G401.6 (cell line): Measurements from ENCODE around the gene LHFPL5.

Experiments used
- FAIRE-seq: peaks from 2 replicates; lab custom pipeline; 2012; peaks lifted over from hg19 to GRCh38; lab: Jason Lieb, UNC

LHFPL5 gene

DNA sequence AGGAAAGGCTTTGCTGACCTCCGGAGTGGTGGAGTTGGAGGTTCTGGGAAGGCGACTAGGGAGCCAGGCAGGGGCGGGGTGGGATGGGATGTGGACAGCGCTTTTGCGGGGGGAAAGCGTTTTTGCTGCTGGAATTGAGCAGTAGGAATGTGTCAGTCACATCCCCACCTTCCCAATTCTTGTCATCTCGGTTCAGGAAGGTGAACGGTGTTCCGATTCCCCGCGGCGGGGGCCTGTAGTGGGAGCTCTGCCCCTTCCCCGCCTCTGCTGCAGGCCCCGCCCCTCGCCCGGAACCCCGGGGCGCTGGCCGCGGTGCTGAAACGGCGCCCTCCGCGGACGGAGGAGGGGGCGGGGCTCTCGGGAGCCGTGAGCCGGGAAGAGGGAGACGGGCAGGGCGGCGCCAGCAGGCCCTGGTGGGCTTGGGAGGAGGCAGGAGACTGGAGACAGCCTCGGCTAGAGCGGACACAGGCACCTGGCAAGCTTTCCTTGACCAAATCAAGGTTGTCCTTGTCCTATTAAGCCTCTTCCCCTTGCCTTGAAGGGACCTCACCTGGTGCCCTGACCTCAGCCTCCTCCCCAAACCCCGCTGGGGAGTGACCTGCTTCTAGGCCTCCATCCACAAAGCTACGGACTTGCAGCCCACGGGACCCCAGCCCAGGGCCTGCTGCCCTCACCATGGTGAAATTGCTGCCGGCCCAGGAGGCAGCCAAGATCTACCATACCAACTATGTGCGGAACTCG is at the start of gene LHFPL5:
Gene LHFPL5 (plus strand): TSS at position 357 of the 741 bp plus-strand sequence. CDS start 319 bp downstream, at position 676.
- FAIRE-seq = no peak

DNA sequence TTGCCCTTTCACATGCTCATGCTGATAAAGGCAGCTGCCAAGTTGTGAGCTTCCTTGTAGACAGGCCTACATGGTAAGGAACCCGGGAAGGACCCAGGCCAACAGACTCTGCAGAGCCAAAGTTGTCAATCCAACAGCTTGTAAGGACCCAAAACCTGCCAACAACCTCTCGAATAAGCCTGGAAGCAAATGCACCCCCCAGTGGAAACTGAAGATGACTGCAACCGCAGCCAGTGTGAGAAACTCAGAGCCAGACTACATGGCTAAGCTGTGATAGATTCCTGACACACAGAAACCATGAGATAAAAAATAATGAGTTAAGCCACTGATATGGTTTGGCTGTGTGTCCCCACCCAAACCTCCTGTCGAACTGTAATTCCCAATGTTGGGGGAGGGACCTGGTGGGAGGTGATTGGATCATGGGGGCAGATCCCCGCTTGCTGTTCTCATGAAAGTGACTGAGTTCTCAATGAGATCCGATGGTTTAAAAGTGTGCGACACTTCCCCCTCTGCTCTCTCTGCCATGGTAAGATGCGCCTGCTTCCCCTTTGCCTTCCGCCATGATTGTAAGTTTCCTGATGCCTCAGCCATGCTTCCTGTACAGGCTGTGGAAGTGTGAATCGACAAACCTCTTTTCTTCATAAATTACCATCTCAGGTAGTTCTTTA is 47.6 kb upstream of the LHFPL5 start:
- peak; percentile 17 for FAIRE-seq

DNA sequence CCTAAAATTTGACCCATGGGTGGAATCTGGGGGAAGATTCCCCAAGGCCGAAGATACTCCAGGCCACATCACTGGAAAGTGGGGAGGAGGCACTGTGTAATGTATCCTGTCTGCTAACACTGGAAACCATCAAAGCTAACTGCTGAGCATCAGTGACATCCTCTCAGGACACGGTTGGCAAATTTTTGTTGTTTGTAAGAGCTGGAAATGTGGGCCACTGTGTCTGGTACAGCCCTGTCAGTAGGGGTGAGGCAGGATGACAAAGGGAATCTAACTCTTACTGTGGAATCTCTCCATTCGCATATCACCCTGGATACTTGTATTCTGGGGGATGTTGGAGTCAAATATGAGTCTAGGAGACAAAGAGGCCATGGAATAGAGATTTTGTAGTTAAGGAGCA is 45.7 kb upstream of the LHFPL5 start:
- FAIRE-seq = no peak

DNA sequence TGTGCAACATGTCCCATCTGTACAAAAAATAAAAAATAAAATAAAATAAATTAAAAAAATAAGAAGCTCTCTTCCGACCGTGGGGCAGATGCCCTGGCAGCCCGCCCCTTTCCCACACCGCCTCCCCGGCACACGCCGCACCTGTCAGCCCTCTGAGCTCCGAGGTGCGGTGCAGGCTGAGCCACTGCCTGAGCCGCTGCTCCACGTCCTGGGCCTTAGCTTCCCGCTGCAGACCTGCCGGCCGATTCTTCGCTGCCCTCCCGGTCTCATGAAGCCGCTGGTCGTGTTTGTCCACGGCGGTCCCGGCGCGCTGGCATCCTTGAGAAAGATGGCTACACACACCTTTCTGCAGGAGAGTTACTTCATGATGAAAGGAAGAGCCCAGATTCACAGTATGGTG is 39.4 kb upstream of the LHFPL5 start:
- FAIRE-seq = no peak

DNA sequence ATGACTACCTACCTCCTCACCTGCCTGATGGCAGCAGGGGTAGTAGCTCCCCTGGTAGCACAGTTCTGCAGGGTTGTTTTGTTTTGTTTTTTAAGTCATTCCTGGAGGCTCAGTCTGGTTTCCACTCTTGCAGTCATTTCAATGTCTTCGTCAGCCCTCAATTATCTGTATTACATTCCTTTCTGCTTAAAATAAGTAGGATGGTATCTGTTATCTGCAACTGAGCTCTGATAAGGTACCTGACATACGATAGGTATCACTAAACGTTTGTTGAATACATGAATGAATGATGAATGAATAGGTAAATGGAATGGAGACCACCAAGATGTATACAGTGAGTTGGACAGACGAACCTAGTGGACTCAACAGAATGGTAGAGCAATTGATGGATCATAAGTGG is 35.9 kb upstream of the LHFPL5 start:
- no peak for FAIRE-seq

DNA sequence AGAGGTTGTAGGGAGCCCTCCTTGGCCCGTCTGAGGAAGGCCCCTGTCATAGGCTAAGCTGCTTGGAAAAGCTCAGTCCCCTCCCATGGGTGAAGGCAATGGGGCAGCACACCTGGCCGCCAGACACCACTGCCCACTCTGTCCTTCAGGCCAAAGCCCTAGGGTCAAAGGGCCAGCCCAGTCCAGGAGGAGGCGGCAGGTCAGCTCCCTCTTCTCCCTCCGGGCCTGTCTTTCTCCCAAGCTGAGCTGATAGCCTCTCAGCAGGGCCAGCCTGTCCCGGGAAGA is 33.9 kb upstream of the LHFPL5 start:
- FAIRE-seq = no peak

DNA sequence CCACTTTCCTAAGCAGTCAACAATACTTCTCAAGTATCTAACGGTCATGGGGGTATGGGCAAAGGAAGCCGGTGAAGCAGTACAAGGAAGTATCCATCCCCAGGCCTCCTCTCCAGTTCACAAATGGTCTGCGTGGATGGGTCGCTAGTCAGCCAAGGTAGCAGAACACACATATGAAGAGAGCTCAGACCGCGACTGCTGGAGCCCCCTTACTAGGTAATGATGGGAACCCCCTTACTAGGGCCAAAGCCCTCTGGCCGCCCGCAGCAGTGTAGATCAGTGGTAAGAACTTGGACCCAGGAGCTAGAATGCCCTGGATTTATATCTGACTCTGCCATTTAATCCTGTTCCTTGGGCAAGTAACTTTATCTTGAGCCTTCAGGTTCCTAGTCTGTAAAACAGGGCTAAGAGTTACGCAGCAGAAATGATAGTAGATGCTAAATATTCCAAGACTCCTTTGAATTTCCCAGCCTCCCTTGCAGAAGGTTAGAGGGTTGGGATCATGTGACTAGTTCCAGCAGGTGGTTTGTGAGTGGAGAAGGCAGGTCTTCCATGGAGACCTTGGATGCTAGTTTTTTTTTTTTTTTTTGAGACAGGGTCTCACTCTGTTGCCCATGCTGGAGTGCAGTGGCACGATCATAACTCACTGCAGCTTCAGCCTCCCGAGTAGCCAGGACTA is 30.9 kb upstream of the LHFPL5 start:
- no peak for FAIRE-seq

DNA sequence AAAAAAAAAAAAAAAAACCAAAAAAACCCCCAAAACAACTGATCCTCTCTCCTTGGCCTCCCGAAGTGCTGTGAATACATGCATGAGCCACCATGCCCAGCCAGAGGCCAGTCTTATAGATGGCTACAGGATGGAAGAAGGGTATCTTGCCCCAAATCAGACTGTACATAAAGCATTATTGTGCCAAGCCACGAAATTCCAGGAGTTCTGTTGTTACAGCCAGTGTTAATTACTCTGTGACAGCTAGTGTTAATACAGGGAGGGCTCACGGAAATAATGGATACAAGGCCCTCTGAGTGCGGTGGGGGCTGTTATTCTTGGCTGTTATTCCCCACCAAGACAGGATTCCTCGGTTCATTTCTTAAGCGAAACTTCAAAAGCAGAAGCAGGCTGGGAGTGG is 30.1 kb upstream of the LHFPL5 start:
- FAIRE-seq = no peak

DNA sequence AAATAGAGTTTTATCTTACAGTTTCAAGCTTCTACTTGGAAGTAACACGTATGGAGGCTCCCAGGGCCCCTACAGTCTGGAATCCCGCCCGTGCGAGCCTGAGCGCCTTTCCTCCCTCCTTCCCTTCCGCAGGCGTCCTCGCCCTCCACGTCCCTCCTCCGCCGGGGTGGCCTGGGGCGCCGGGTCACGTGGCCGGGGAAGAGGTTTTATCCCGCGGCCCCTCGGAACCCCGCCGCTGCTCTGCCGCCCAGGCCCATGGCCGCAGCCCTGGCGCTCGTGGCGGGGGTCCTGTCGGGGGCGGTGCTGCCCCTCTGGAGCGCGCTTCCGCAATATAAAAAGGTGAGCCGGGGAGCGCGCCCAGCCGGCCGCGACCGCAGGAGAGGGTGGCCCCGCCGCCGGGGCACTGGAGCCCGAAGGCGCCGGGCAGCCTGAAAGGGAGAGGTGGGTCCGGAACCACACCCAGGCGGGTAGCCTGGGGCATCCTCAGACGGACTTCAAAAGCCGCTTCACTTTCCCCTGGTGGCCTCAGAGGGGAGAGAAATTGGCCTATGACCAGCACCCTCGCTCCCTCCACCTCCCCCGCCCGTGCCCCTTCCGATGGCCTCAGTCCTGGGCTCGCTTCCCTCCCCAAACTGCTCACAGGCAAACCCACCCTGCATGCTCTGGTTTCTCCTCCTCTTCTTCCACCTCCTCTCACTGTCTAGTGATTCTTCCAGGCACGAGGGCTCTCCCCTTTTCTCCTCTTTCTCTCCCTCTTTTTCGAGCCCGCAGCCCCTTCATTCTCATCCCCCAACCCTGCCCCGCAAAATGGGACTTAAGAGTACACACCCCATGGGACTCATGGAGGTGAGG is 28.6 kb upstream of the LHFPL5 start, which contains the start of gene CLPSL2:
Gene CLPSL2 (plus strand): TSS at position 235 of the 852 bp plus-strand sequence. CDS start 21 bp downstream, at position 256.
- FAIRE-seq = no peak

DNA sequence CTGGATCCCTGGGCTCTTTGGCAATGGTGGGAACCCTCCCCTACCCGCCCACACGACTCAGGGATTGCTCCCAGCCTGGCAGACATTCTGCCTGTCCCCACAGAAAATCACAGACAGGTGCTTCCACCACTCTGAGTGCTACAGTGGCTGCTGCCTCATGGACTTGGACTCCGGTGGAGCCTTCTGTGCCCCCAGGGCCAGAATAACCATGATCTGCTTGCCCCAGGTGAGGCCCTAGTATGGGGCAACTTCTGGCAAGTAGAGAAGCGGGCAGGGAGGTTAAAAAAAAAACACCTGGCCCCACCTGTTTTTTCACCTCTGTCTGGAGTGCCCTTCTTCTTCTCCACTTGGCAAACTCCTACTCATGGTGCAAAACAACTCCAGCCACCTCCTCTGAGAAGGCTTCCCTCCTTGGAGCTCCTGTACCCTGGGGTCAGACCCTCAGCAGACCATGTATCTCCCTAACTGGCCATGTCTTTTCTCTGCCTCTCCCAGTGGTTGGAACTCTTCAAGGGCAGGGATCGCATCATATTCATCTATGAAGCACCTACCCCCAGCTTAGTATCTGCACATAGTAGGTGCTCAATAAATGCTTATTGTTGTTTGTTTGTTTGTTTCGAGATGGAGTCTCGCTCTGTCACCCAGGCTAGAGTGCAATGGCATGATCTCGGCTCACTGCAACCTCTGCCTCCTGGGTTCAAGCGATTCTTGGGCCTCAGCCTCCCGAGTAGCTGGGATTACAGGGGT is 27.6 kb upstream of the LHFPL5 start:
- FAIRE-seq = no peak

DNA sequence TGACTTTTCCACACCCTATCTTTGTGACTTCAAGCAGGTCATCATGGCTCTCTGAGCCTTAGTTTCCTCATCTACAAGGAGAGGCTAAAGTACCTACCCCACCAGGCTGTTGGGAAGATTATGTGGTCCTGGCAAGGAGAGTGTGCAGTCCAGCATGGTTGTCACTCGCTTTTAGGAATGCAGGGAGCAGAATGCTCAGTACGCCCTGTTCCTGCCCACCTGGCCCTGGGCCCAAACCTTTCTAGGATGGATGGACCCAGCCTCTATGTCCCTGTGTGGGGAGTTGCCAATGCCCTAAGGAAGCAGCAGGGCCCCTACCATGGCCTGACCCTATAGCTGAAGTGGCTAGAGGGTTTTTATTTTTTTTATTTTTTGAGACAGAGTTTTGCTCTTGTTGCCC is 26.7 kb upstream of the LHFPL5 start:
- FAIRE-seq = no peak

DNA sequence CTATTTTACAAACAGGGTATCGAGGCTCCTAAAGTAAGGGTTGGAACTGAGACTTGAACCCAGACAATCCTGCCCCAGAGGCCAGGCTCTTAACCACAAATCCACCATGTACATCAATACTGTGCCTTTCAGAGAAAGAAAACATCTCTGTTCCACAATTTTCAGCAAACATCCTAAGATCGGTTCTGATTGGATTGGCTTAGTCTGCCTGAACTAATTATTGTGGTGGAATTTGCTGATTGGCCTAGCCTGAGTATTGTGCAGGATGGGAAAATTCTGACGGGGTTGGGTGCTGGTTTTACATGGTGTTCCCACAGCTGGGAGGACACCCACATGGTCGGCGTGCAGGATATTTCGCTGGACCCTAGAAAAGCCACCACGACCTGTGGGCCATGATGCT is 24.4 kb upstream of the LHFPL5 start, which contains the start of gene CLPSL1:
Gene CLPSL1 (plus strand): TSS at position 301 of the 400 bp plus-strand sequence. CDS start 92 bp downstream, at position 393.
- FAIRE-seq = no peak

DNA sequence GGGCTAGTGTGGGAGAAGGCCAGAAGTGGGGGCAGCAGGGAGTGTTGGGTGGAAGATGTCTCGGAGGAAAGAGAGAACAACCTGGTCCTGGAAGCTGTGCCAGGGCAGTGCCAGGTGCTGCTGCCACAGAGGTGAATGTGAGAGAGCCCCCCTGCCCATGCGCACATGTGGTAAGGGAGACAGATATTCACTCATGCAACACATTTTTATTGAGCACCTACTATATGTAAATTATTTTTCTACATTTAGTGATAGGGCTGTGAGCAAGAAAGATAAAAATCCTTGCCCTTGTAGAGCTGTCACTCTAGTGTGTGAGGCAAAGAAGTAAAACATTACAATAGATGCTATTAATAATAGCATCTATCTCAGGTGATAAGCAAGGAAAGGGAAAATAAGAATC is 23.9 kb upstream of the LHFPL5 start:
- FAIRE-seq = no peak

DNA sequence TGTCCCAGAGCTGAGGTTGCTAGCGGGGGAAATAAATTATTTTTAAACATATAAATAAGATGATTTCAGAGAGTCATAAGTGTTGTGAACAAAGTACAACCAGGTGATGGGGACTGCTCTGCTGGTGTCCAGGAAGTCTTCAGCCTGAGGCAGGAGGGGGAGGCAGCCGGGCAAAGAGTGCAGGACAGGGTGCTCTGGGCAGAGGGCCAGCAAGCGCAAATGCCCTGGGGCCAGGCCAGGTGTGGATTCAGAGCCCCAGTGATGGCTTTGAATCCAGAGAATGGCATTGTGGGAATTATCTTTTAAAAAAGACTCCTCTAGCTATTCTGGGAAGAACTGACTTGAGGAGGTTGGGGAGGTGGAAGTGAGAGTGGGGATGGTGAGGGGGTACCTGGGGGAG is 22.7 kb upstream of the LHFPL5 start:
- FAIRE-seq = no peak

DNA sequence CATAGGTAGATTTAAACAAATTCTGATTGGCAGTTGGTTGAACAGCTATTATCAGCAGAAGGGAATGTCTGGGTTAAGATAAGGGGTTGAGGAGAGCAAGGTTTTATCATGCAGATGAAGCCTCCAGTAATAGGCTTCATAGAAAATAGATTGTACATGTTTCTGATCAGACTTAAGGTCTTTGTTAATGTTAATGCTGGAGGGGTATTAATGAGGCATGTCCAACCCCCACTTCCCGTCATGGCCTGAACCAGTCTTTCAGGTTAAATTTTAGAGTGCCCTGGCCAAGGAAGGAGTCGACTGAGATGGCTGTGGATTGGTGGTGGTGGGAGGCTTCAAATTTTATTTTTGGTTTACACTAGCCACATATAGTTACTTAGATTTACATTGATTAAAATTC is 21.0 kb upstream of the LHFPL5 start:
- no peak for FAIRE-seq

DNA sequence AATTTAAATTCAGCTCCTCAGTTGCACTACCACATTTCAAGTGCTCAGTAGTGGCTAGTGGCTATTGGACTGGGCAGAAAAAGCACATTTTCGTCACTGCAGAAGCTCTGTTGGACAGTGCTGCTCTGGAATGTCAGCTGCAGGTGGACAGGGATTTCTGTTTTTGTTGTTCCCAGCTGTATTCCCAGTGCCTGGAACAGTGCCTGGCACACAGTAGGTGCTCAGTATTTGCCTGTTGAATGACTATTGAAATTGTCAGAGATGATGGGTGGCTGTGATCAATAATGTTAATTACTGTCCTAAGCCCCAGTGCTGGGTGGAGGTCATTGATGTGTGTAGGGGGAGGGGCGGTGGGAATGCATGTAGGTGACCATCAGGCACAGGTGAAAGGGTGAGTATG is 18.9 kb upstream of the LHFPL5 start:
- FAIRE-seq = no peak

DNA sequence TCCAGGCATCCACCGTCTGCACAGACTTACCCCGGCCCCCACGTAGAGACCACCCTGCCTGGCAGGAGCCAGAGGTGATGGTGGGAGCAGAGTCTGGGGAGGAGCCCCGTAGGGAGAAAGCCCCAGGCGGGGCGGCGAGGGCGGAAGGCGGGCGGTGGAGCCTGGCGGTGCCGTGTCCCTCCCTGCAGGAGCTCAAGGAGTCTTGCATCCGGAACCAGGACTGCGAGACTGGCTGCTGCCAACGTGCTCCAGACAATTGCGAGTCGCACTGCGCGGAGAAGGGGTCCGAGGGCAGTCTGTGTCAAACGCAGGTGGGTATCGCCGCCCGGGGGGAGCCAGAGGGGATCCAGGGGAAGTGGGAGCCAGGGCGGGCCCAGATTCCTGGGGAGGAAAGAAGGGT is 18.3 kb upstream of the LHFPL5 start:
- FAIRE-seq = no peak

DNA sequence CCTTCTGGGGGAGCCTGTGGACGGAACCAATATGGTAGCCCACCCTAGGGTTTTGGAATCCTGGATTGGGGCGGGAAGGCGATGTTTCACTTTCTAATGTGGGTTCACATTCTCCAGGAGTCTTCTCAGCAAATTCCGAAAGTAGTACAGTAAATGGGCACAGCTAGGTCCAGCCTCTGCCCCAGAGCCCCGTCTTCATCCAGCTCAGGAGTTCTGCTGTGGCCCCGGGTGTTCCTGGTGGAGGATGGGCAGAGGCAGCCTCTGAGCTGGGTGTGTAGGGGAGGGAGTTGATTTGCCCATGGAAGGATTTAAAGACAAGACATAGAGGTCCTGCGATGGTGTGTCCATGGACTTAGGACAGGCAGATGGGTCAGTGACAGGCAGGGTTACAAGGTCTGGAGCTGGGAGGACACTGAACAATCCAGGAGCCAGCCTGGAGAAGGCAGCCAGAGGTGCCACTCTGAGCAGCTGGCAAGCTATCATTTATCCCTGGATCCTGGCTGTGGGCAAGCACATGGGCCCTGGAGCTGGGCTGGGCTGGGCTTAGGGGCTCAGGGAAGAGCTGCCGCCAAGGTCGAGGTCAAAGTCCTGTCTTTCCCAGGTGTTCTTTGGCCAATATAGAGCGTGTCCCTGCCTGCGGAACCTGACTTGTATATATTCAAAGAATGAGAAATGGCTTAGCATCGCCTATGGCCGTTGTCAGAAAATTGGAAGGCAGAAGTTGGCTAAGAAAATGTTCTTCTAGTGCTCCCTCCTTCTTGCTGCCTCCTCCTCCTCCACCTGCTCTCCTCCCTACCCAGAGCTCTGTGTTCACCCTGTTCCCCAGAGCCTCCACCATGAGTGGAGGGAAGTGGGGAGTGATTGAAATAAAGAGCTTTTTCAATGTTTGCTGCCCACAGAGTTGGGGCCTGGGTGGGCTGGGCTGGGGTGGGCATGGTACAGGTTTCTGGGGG is 17.6 kb upstream of the LHFPL5 start:
- no peak for FAIRE-seq

DNA sequence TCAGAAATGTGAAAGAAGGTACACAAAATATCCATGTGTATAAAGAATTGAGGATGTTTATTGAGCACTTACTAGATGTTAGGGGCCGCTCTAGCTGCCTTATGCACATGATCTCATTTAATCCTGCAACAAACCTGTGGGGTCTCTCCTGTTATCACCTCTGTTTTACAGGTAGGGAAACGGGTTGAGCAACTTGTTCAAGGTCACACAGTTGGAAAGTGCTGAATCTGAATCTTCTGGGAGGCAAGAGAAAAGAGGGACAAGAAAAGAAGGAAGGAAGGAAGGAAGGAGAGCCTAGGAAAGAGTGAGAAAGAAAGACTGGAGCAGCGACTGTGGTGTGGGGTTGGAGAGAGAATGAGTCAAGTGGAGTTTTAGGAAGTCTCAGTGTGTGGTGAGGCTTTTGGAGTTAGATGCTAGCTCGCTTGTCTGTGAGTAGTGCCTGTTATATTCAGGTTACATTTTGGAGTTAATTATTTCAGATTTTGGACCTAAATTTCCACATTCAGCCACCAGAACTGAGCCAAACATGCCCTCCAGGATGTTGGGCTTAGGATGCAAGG is 16.6 kb upstream of the LHFPL5 start:
- FAIRE-seq = no peak

DNA sequence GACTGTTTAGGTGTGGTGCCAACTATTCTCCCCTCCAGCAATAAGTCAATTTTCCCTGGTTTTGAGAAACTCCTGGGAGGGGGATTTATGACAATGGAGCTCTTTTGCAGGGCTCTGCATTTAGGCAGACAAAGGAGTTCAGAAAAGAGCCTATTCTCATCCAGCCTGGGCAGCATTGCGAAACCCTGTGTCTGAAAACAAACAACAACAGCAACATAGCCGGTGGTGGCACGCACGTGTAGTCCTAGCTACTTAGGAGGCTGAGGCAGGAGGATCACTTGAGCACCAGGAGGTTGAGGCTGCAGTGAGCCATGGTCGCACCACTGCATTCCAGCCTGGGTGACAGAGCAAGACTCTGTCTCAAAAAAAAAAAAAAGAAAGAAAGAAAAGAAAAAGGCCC is 14.5 kb upstream of the LHFPL5 start:
- FAIRE-seq = no peak
